Right atrium auricular region (tissue), 2 donors: ENCODE measurements around the gene MSL2. TPM values are rescaled to one million over a fixed set of nuclear protein-coding genes. Genes with fewer than 3 reads are reported as not detected.

Experiments
- DNase-seq: peaks from one replicate; pipeline ENCODE4 v3.0.0-alpha.2; 2019; ENCODE audit warnings: low spot score
- H3K27ac ChIP-seq, 2 donors: fragments of 200-600 bp; sonication (generic); 1 replicate in 1 of 2; 2 replicates in 1 of 2; pipeline ENCODE4 v1.5.1; 2016 to 2019
- H3K27me3 ChIP-seq, 2 donors: fragments of 200-600 bp; sonication (generic); one replicate each; pipeline versions ENCODE4 v1.5.1 to v1.6.0; 2017 to 2019
- H3K36me3 ChIP-seq: fragments of 200-600 bp; sonication (generic); one replicate; pipeline ENCODE4 v1.5.1; 2016
- H3K4me1 ChIP-seq, 2 donors: fragments of 200-600 bp; sonication (generic); one replicate each; pipeline versions ENCODE4 v1.5.1 to v1.6.0; 2017 to 2019
- H3K4me3 ChIP-seq, 2 donors: fragments of 200-600 bp; sonication (generic); 1 replicate in 1 of 2; 2 replicates in 1 of 2; pipeline ENCODE4 v1.5.1; 2017 to 2019; ENCODE audit warnings: mild to moderate bottlenecking in 1 of 2, moderate library complexity in 1 of 2
- H3K9me3 ChIP-seq, 2 donors: fragments of 200-600 bp; sonication (generic); one replicate each; pipeline ENCODE4 v1.5.1; 2019
- CTCF ChIP-seq, 2 donors: fragments of 200-600 bp; sonication (generic); IDR thresholded peaks; one replicate each; pipeline ENCODE4 v1.5.1; 2019; ENCODE audit warnings: antibody characterized with exemption in 2 of 2
- total RNA-seq, 2 donors: library from RNA; depleted of rRNA; stranded (reverse); fragments of >200 nt; gene quantifications; one replicate each; pipeline ENCODE4 v1.1.0, GENCODE V29; 2016

The MSL2 gene
- total RNA-seq, 2 donors from 2014 or later, result 19.2 to 22.0 TPM

- no peaks in the 10 kb centered on the region for H3K36me3 ChIP-seq
- H3K9me3 ChIP-seq, result no peaks in the 10 kb centered on the region
- H3K4me1 ChIP-seq, result peaks cover 0 to 51% of the 10 kb centered on the region in 2 donors
- no peak overlapping the region for H3K27ac ChIP-seq
- no peaks in the 10 kb centered on the region for H3K27me3 ChIP-seq
- no peak for TF ChIP-seq CTCF (IDR thresholded peaks at IDR 0.05)
- no peak for DNase-seq
- H3K4me3 ChIP-seq, result no peak overlapping the region
Observed at GRCh38 chr3:136161516-136161915, 34.6 kb downstream of the MSL2 start.

DNA sequence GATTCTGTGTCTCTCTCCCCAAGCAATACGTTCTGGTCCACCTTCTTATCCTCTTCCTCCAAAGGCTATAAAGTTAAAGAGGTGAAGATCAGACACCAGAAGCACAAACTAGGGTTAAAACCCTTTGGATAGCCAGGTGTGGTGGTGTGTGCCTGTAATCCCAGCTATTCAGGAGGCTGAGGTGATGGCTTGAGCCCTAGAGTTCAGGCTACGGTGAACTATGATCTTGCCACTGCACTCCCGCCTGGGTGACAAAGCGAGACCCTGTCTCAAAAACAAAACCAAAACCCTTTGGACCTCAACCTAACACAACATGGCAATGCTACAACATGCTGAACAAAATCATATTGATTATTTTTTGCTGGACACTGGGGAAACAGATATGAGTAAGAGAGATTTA, 43.2 kb downstream of the MSL2 start:
- Histone ChIP-seq H3K27ac (no peak overlapping the region), H3K9me3 (no peaks in the 10 kb centered on the region), H3K27me3 (no peaks in the 10 kb centered on the region), H3K4me1 (peaks cover 0 to 19% of the 10 kb centered on the region in 2 donors), H3K36me3 (peaks cover 9% of the 10 kb centered on the region), H3K4me3 (no peak overlapping the region)
- TF ChIP-seq CTCF (IDR thresholded peaks at IDR 0.05), result no peak
- no peak for DNase-seq

- TF ChIP-seq CTCF (IDR thresholded peaks at IDR 0.05), result no peak
- Histone ChIP-seq H3K27ac (no peak overlapping the region), H3K36me3 (peaks cover 9% of the 10 kb centered on the region), H3K4me3 (no peak overlapping the region), H3K4me1 (peaks cover 0 to 19% of the 10 kb centered on the region in 2 donors), H3K9me3 (no peaks in the 10 kb centered on the region), H3K27me3 (no peaks in the 10 kb centered on the region)
- DNase-seq, result no peak
Observed at GRCh38 chr3:136152176-136152843, 43.8 kb downstream of the MSL2 start.

DNA sequence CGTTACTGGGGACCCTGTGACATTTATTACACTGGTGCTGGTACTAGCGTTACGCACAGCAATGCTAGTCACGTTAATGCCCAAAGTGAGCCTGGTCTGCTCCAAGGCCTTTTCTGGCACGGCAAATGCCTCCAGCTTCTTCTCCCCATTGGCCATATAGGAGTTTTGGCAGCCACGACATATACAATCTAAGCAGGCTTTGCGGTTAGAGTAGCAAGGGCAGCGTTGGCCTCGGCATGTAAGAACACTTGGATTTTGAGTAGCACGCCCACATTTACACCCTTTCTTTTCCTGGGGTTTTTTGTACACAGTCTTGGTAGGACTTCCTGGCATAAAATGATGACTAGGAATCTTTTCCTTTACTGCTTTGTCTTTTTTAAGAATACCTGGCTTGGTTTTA, 44.9 kb downstream of the MSL2 start:
- H3K4me1 ChIP-seq, result peaks cover 0 to 19% of the 10 kb centered on the region in 2 donors
- H3K9me3 ChIP-seq, result no peaks in the 10 kb centered on the region
- H3K27ac ChIP-seq, result no peak overlapping the region
- no peak for DNase-seq
- no peaks in the 10 kb centered on the region for H3K27me3 ChIP-seq
- peaks cover 9% of the 10 kb centered on the region for H3K36me3 ChIP-seq
- TF ChIP-seq CTCF (IDR thresholded peaks at IDR 0.05), result no peak
- no peak overlapping the region for H3K4me3 ChIP-seq

DNA sequence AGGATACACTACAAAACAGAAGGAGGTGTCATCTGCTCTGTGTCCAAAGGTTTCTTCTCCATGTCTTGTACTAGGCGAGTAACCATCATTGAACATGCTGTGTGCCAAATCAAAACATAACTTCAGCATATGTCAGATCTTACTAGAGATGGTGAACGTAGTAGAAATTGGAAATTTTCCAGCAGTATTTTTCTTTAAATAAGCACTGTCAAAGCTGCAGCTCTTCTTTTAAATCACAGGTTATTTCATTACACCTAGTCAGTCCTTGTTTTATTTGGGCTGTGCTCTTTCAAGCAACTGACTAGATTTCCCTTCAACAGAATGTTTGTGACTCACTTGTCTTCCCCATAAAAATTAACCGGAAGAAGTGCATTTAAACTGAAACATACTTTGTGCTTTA, 46.5 kb downstream of the MSL2 start:
- no peak overlapping the region for H3K27ac ChIP-seq
- no peaks in the 10 kb centered on the region for H3K27me3 ChIP-seq
- H3K36me3 ChIP-seq, result peaks cover 16% of the 10 kb centered on the region
- H3K4me3 ChIP-seq, result no peak overlapping the region
- H3K9me3 ChIP-seq, result no peaks in the 10 kb centered on the region
- DNase-seq, result no peak
- no peak for TF ChIP-seq CTCF (IDR thresholded peaks at IDR 0.05)
- peaks cover 0 to 18% of the 10 kb centered on the region in 2 donors for H3K4me1 ChIP-seq
